GM19372 (cell line): Measurements from ENCODE around the gene PAQR4.
A peak's percentile ranks its signal among the peaks of the same experiment; 100 is the strongest.
"Not testable (repeated sequence)": the region's sequence is repeated elsewhere in the genome, so short reads cannot be mapped to it uniquely, and the experiment has no call there.

Source experiments
- ATAC-seq: cut with Tn5 transposase; IDR thresholded peaks from one replicate; pipeline ENCODE4 v1.9.1; 2021; ENCODE audit warnings: mild to moderate bottlenecking, low read depth, moderate library complexity; ENCODE audit not compliant: unreplicated experiment

Gene PAQR4

DNA sequence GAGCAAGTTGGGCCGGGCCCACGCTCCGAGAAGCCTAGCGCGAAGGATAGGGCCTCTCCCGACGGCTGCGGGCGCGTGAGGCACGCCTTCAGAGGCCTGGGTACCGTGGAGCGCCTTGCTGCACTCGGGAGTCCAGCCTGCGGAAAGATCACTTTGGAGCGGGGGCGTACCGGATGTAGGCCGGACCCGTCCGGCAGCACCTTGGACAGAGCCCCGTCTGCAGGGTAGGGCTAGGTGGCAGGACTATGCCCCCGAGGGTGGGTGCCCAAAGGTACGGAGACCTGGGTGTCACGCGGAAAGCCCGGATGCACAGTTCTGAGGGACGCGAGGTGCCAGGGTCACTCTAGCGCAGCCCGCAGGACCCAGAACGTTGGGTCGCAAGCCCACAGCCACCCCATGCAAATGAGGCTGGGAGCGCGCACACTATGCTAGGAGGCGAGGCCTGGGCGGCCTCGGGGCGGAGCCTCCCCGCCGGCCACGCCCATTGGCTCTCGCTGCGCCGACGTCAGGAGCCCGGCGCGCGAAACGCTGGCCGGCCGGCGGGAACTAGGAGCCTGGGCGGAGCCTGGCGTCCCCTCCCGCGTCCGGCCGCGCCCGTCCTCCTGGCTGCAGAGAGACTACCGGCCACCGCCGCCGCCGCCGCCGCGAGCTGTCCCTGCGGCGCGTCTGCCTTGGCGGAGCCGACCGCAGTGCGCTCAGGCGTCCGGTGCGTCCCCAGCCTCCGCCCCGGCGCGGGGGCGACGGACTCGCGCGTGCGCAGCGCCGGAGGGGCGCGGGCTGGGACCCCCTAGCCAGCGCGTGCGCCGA is at the start of gene PAQR4:
Gene PAQR4 (plus strand): TSS at position 611 of the 807 bp plus-strand sequence. CDS start 327 bp downstream, outside the sequence.
- peak; percentile 69 for ATAC-seq

DNA sequence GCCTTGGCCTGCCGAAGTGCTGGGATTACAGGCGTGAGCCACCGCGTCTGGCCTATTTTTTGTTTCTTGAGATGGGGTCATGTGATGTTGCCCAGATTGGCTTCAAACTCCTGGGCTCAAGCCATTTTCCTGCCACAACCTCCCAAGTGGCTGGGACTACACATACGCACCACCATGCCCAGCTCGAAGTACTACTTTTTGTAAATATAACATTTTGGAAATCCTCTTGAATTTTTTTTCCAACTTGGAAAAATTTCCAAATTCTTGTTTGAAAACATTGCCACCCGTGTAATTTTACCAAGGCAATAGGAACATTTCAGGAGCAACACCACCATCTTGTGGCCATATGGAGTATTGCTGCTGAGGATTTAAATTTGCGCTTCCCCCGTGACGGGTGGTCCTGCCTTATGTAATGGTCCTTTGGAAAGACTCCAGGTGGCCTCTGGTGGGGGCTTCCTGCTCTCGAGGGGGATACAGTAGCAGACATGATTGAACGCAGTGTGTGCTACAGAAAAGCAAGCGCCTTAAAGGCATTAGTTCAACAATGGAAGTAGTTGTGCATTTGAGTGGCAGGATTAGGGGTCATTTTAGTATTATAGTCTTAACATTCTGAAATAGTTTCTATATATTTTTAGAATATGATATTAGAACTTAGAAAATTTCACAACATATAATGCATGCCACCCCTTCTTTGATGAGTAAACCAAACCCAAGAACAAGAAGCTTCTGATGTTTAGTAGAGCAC is 49.5 kb upstream of the PAQR4 start:
- no peak for ATAC-seq

- no peak for ATAC-seq
Observed at GRCh38 chr16:2923481-2923880, 45.7 kb upstream of the PAQR4 start.

- ATAC-seq, result no peak
Observed at GRCh38 chr16:2924901-2925755, 44.0 kb upstream of the PAQR4 start.

- no peak for ATAC-seq
Observed at GRCh38 chr16:2925951-2926649, 43.0 kb upstream of the PAQR4 start.

DNA sequence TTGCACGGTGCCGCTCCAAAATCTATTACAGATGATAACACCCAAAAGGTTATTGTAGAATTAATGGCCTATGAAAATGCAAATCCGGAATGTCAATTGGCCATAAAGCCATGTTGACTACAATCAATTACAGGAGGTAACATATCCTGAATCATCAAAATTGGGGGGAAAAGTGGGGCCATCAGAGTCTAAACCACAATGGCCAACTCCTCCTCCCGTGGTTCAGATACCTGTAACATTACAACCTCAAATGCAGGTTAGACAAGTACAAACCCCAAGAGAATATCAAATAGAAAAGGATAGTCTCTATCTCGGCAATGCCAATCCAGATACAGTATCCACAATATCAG is 42.5 kb upstream of the PAQR4 start:
- ATAC-seq, result no peak

- peak; percentile 56 for ATAC-seq
Observed at GRCh38 chr16:2927010-2927646, 42.0 kb upstream of the PAQR4 start.

- ATAC-seq, result not testable (repeated sequence)
Observed at GRCh38 chr16:2928151-2928550, 41.0 kb upstream of the PAQR4 start.

DNA sequence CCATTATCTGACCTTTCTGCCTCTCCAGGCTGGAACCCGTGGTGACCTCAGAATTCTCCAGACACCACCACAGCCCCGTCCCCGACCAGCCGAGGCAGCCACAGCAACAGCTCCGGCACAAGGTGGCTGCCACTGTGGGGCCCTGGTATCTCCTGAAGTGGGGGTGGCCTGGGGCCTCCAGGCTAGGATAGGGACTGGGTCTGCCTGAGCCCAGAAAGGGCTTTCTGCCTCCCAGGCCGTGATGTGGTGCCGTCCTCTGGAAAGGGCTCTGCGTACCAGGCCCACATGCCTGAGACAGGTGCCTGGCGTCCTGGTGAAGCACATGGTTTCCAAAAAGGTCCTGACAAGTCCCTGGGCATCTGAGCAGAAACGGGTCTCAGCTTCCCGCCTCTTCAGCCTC is 40.4 kb upstream of the PAQR4 start:
- no peak for ATAC-seq

DNA sequence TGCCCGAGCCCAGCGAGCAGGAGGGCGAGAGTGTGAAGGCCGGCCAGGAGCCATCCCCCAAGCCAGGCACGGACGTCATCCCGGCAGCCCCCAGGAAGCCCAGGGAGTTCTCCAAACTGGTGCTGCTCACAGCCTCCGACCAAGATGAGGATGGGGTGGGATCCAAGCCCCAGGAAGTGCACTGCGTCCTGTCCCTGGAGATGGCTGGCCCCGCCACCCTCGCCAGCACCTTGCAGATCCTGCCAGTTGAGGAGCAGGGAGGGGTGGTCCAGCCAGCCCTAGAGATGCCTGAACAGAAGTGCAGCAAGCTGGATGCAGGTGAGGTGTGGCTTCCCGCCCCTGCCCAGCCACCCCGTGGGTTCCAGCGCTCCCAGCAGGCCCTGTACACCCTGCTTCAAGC is 39.5 kb upstream of the PAQR4 start:
- no peak for ATAC-seq

DNA sequence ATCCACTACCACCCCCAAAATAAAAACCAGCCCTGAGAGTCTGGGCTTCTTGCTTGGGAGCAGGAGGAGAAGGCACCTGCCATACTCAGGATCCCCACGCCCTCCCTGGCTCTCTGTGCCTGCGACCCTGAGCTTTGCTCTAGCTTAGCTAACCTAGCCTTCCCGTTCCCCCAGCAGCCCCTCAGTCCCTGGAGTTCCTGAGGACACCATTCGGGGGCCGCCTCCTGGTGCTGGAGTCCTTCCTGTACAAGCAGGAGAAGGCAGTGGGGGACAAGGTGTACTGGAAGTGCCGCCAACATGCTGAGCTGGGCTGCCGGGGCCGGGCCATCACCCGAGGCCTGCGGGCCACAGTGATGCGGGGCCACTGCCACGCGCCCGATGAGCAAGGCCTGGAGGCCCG is 38.9 kb upstream of the PAQR4 start:
- ATAC-seq, result no peak

GRCh38 chr16:2931231-2931914 is 37.8 kb upstream of the PAQR4 start:
- not testable (repeated sequence) for ATAC-seq

DNA sequence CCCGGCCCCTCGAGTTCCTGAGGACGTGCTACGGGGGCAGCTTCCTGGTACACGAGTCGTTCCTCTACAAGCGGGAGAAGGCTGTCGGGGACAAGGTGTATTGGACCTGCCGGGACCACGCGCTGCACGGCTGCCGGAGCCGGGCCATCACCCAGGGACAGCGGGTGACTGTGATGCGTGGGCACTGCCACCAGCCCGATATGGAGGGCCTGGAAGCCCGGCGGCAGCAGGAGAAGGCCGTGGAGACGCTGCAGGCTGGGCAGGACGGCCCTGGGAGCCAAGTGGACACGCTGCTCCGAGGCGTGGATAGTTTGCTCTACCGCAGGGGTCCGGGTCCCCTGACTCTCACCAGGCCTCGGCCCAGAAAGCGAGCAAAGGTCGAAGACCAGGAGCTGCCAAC is 36.0 kb upstream of the PAQR4 start:
- no peak for ATAC-seq

- ATAC-seq, result no peak
Observed at GRCh38 chr16:2933701-2934100, 35.4 kb upstream of the PAQR4 start.

DNA sequence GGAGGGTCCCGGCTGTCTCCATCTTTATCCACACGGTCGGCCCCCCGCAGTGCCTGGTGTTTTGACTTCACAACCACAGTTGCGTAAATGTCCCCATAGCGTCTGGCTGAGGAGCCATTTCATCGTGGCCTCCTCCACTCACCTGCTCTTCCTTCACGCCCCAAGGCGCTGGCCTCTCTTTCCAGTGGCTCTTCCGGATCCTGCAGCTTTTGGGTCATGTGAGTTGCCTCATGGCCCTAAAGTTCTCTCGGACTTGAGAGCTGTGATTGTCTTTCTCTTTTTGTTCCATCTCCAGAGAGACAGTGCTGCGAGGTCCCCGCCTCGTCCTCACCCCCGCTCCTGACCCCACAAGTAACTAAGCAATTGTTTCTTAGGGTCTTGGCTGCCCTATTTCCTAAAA is 34.7 kb upstream of the PAQR4 start:
- ATAC-seq, result no peak

DNA sequence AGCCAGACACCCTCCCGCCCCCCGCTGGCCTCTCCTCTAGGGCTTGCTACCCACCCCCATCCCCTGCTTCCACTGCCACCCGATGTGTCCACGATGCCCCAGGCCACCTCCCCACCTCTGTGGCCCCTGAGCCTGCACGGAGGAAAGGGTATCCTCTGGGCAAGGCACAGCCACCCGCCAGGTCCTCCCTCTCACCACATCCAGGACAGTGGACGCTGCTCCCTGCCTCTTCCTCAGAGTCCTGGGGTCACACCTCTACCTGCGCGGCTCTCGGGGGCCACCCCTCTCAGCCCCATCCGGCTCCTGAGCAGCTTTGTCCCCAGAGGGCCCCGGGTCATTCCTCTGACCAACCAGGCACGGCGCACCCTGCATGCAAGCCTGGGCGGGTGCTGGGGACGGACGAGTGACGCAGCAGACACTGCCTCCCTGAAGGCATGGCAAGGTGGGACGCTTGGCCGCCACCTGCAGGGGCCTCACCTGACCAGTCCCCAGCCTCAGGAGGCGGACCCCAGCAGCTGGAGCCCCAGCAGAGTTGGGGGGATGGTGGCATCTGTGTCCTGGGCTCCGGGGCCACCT is 32.6 kb upstream of the PAQR4 start:
- ATAC-seq, result no peak

DNA sequence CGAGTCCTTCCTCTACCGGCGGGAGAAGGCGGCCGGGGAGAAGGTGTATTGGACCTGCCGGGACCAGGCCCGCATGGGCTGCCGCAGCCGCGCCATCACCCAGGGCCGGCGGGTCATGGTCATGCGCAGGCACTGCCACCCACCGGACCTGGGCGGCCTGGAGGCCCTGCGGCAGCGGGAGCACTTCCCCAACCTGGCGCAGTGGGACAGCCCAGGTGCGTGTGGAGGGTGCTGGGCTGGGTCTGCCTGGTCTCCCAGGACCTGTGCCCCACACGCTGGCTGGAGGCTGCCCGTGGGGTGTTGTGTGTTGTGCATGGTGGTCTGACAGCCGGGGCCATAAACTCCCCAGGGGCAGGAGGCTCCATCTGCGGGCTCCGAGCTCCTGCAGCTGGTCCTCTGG is 32.0 kb upstream of the PAQR4 start:
- ATAC-seq, result no peak

- no peak for ATAC-seq
Observed at GRCh38 chr16:2938206-2938605, 30.9 kb upstream of the PAQR4 start.

- no peak for ATAC-seq
Observed at GRCh38 chr16:2939968-2940367, 29.2 kb upstream of the PAQR4 start.
